Osteoblast (primary cell): ENCODE results near the gene CDK5RAP1. TPM values are rescaled to one million over a fixed set of nuclear protein-coding genes. Genes with fewer than 3 reads are reported as not detected.
A peak's percentile ranks its signal among the peaks of the same experiment; 100 is the strongest.

Experiments
- DNase-seq: peaks from one replicate; pipeline ENCODE4 v3.0.0; 2011; ENCODE audit warnings: low spot score, mixed read lengths; ENCODE audit not compliant: insufficient read length; ENCODE audit errors: missing footprints
- H2AFZ ChIP-seq: 2 replicates; pipeline ENCODE4 v1.6.0; 2011; ENCODE audit warnings: mild to moderate bottlenecking, low read length
- H3K27ac ChIP-seq: 2 replicates; pipeline ENCODE4 v1.5.1; 2011; ENCODE audit warnings: mild to moderate bottlenecking, low read depth, low read length, moderate library complexity
- H3K27me3 ChIP-seq: 2 replicates; pipeline ENCODE4 v1.6.0; 2012; ENCODE audit warnings: mild to moderate bottlenecking, control low read depth, inconsistent platforms, low read length, moderate library complexity; ENCODE audit not compliant: insufficient read depth
- H3K36me3 ChIP-seq: 2 replicates; pipeline ENCODE4 v1.5.1; 2011; ENCODE audit warnings: mild to moderate bottlenecking, low read length, control low read depth, moderate library complexity; ENCODE audit not compliant: insufficient read depth
- H3K4me1 ChIP-seq: 2 replicates; pipeline ENCODE4 v1.5.1; 2011; ENCODE audit warnings: mild to moderate bottlenecking, low read length, control low read depth, moderate library complexity; ENCODE audit not compliant: insufficient read depth
- H3K4me2 ChIP-seq: 2 replicates; pipeline ENCODE4 v1.6.0; 2011; ENCODE audit warnings: mild to moderate bottlenecking, low read length; ENCODE audit not compliant: insufficient read depth
- H3K4me3 ChIP-seq: fragments of 200-600 bp; sonication (generic); 3 replicates; pipeline ENCODE4 v1.5.1; 2012; ENCODE audit warnings: mild to moderate bottlenecking, low read length, inconsistent platforms; ENCODE audit not compliant: insufficient read depth
- H3K79me2 ChIP-seq: 2 replicates; pipeline ENCODE4 v1.6.0; 2012; ENCODE audit warnings: mild to moderate bottlenecking, low read length, control low read depth, inconsistent platforms; ENCODE audit not compliant: insufficient read depth
- H3K9me3 ChIP-seq: 2 replicates; pipeline ENCODE4 v1.5.1; 2011; ENCODE audit warnings: low read depth, low read length, control low read depth
- H4K20me1 ChIP-seq: 2 replicates; pipeline ENCODE4 v1.6.0; 2012; ENCODE audit warnings: mild to moderate bottlenecking, low read length, control low read depth; ENCODE audit not compliant: insufficient read depth
- total RNA-seq: library from RNA; depleted of rRNA; stranded (reverse); fragments of >200 nt; gene quantifications from 2 replicates; pipeline ENCODE4 v1.2.3, GENCODE V29; 2012
- TF ChIP-seq, protein P1 (sequence below): IDR thresholded peaks from 2 replicates; pipeline ENCODE4 v1.5.1; 2011; ENCODE audit warnings: mild to moderate bottlenecking, low read depth, low read length, moderate library complexity; ENCODE audit errors: extremely low read depth

The CDK5RAP1 gene
- total RNA-seq, 1 donor = 16.6 TPM

DNA sequence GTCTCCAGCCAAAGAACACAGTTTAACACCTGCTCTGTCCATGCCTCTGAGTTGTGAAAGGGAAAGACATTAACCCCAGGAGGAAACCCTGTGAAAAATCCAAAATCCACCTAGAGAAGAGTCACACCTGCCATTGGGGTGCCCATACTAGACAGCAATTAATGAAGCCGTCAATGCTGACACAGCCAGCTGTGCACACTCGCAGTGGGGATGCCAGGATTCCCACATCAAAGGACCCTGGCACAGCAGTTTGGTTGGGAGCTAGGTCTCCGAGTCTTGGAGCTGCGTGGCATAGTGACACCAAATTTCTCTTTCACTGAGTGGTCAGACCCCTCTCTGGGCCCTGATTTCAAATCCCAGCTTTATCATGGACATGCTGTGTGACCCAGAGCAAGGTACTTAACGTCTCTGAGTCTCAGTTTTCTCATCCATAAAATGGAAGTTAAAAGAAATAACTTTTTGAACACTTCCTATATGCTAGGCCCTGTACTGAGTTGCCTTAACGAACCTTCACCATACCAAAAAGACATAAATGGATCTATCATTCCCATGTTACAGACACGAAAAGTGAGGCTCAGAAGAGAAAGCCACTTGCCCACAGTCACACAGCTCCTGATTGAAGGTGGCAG lies 87.5 kb downstream of the CDK5RAP1 start:
- Histone ChIP-seq H2AFZ (no peak overlapping the region), H4K20me1 (no peaks in the 10 kb centered on the region), H3K36me3 (no peaks in the 10 kb centered on the region), H3K9me3 (no peaks in the 10 kb centered on the region), H3K27me3 (peaks cover 21% of the 10 kb centered on the region), H3K4me2 (no peak overlapping the region), H3K4me1 (no peaks in the 10 kb centered on the region), H3K4me3 (no peak overlapping the region), H3K79me2 (no peaks in the 10 kb centered on the region), H3K27ac (no peak overlapping the region)
- TF ChIP-seq, protein P1, sequence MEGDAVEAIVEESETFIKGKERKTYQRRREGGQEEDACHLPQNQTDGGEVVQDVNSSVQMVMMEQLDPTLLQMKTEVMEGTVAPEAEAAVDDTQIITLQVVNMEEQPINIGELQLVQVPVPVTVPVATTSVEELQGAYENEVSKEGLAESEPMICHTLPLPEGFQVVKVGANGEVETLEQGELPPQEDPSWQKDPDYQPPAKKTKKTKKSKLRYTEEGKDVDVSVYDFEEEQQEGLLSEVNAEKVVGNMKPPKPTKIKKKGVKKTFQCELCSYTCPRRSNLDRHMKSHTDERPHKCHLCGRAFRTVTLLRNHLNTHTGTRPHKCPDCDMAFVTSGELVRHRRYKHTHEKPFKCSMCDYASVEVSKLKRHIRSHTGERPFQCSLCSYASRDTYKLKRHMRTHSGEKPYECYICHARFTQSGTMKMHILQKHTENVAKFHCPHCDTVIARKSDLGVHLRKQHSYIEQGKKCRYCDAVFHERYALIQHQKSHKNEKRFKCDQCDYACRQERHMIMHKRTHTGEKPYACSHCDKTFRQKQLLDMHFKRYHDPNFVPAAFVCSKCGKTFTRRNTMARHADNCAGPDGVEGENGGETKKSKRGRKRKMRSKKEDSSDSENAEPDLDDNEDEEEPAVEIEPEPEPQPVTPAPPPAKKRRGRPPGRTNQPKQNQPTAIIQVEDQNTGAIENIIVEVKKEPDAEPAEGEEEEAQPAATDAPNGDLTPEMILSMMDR = no peak
- peak; percentile 11 for DNase-seq

DNA sequence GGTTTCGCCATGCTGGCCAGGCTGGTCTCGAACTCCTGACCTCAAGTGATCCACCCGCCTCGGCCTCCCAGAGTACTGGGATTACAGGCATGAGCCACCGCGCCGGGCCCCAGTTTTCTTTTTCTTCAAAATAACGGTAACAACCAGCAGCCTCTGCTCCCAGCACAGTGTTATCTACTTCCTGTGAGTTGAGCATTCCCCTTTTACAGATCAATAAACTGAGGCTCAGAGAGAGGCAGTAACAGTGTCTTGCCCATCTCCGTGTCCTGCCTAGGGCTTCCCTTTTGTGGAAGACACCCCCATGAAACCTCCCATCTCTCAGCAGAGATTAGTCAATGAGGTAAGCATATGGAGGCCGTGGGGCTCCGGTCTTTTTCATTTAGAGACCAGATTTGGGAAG lies 88.7 kb downstream of the CDK5RAP1 start:
- Histone ChIP-seq H3K4me2 (no peak overlapping the region), H3K9me3 (no peaks in the 10 kb centered on the region), H3K36me3 (no peaks in the 10 kb centered on the region), H3K27ac (no peak overlapping the region), H3K4me1 (no peaks in the 10 kb centered on the region), H3K4me3 (no peak overlapping the region), H3K79me2 (no peaks in the 10 kb centered on the region), H3K27me3 (peaks cover 19% of the 10 kb centered on the region), H4K20me1 (no peaks in the 10 kb centered on the region), H2AFZ (no peak overlapping the region)
- peak; percentile 27 for DNase-seq
- TF ChIP-seq, protein P1 = no peak

DNA sequence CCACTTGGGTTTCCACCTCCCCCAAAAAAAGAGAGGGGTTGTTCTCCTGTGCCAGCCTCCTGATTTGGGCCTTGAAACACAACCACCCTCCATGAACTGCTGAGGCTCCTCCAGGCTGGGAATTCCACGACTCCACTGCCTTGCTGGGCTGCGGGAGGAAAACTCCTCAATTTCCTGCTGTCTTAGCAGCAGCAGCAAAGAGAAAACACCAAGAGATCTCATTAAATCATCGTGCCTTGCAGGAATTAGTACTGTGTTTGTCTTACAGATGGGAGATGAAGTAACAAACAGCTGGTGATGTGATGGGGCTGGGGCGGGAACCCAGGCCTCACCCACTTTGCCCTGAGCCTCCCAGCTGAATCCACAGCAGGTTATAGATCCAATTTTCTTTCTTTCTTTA lies 89.3 kb downstream of the CDK5RAP1 start:
- TF ChIP-seq, protein P1 = no peak
- no peak overlapping the region for H2AFZ ChIP-seq
- H3K27ac ChIP-seq = no peak overlapping the region
- H3K4me2 ChIP-seq = no peak overlapping the region
- no peaks in the 10 kb centered on the region for H4K20me1 ChIP-seq
- no peaks in the 10 kb centered on the region for H3K9me3 ChIP-seq
- no peaks in the 10 kb centered on the region for H3K79me2 ChIP-seq
- peak; percentile 56 for DNase-seq
- no peaks in the 10 kb centered on the region for H3K36me3 ChIP-seq
- H3K4me3 ChIP-seq = no peak overlapping the region
- peaks cover 19% of the 10 kb centered on the region for H3K27me3 ChIP-seq
- no peaks in the 10 kb centered on the region for H3K4me1 ChIP-seq

DNA sequence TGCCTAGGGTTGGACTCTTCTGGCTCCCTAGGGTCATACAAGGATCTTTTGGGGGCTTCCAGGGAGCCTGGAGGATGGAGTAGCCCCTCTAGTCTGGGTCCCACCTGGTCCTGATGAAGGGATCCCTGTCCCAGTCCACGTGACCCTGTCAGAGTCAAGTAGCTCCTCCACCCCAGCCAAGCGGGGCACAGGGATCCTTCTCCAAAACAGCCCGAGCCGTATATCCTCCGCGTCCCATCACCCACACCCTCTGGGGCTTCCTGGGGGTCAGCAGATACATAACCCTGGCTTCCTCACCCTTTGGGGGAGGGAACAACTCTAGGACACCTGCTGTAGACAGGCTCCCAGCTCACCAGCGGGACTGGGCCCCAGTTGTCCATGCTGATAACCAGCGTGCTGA lies 90.3 kb downstream of the CDK5RAP1 start:
- DNase-seq = peak; percentile 4
- no peaks in the 10 kb centered on the region for H3K36me3 ChIP-seq

More for the DNA sequence above, 90.3 kb downstream of the CDK5RAP1 start:
- Histone ChIP-seq H3K79me2 (no peaks in the 10 kb centered on the region), H3K27ac (no peak overlapping the region), H3K4me3 (no peak overlapping the region), H2AFZ (no peak overlapping the region), H3K4me1 (no peaks in the 10 kb centered on the region), H3K27me3 (peaks cover 19% of the 10 kb centered on the region), H4K20me1 (no peaks in the 10 kb centered on the region), H3K9me3 (no peaks in the 10 kb centered on the region), H3K4me2 (no peak overlapping the region)
- TF ChIP-seq, protein P1 = no peak
